GM12891 (cell line): ENCODE measurements around the gene CDK17.

ENCODE experiments used
- POLR2A ChIP-seq: IDR thresholded peaks from 2 replicates; pipeline ENCODE4 v1.6.1; 2011; ENCODE audit warnings: low read depth, low read length, control low read depth
- POLR2AphosphoS5 ChIP-seq: IDR thresholded peaks from 2 replicates; pipeline ENCODE4 v1.6.1; 2011; ENCODE audit warnings: low read depth, low read length, control low read depth
- POU2F2 ChIP-seq: IDR thresholded peaks from 2 replicates; pipeline ENCODE4 v1.6.1; 2011; ENCODE audit warnings: low read depth, mild to moderate bottlenecking, control low read depth, low read length, moderate library complexity
- TAF1 ChIP-seq: IDR thresholded peaks from 2 replicates; pipeline ENCODE4 v1.6.1; 2011; ENCODE audit warnings: low read depth, low read length, control low read depth

GRCh38 chr12:96235484-96235826 is 164.8 kb downstream of the CDK17 start:
- TF ChIP-seq POLR2AphosphoS5: no peak
- TF ChIP-seq POLR2A: no peak
- no peak for TF ChIP-seq POU2F2
- TF ChIP-seq TAF1: no peak
